Measurements from ENCODE around the gene NPEPL1. TPM values are rescaled to one million over a fixed set of nuclear protein-coding genes. Genes with fewer than 3 reads are reported as not detected.

NPEPL1 gene
- total RNA-seq, 4 donors from 2014 or later = 21.7 to 37.9 (median 29.7) TPM

DNA sequence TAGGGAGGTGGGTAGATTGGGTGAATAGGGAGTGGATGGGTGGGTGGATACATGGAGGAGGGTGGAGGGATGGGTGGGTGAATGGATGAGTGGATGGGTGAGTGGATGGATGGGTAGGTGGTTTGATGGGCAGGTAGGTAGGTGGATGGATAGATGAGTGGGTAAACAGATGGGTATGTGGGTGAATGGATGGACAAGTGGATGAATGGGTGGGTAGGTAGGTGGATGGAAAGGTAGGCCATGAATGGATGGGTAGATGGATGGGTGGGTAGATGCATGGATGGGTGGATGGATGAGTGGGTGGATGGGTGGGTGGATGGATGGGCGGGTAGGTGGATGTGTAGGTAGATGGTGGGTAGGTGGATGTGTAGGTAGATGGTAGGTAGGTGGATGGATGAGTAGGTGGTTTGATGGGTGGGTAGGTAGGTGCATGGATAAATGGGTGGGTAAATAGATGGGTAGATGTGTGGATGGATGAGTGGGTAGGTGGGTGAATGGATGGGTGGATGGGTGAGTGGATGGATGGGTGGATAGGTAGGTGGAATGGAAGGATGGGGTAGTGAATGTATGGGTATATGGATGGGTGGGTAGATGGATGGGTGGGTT lies 51.4 kb downstream of the NPEPL1 start:
- 90 to 94% methylated on average over 1 of the region's 1 CpG for WGBS, 2 donors

GRCh38 chr20:58744836-58745235 lies 52.2 kb downstream of the NPEPL1 start:
- intact Hi-C loops (cut with DNase I; ENCODE audit: low total_unique reads) = no loop called here
- DNase-seq (ENCODE audit: low spot score in 2 of 2) = peak in 1 of 2 donors; percentile 57
- WGBS, 2 donors = 83 to 85% methylated on average over 1 of the region's 1 CpG
- TF ChIP-seq POLR2A (IDR thresholded peaks at IDR 0.05) (no peak), CTCF (IDR thresholded peaks at IDR 0.05) (no peak)
- H3K4me3 ChIP-seq (ENCODE audit: low read depth, poor library complexity, severe bottlenecking) = no peak overlapping the region

More for the DNA sequence above, 51.4 kb downstream of the NPEPL1 start:
- TF ChIP-seq CTCF (IDR thresholded peaks at IDR 0.05) = no peak
- TF ChIP-seq POLR2A (IDR thresholded peaks at IDR 0.05) = no peak
- no peak overlapping the region for H3K4me3 ChIP-seq (ENCODE audit: low read depth, poor library complexity, severe bottlenecking)
- intact Hi-C loops (cut with DNase I; ENCODE audit: low total_unique reads) = no loop called here
- peak in 1 of 2 donors; percentile 20 for DNase-seq (ENCODE audit: low spot score in 2 of 2)

- 93 to 100% methylated on average over 1 of the region's 1 CpG for WGBS, 2 donors
- peak in 1 of 2 donors; percentile 57 for DNase-seq (ENCODE audit: low spot score in 2 of 2)
- H3K4me3 ChIP-seq (ENCODE audit: low read depth, poor library complexity, severe bottlenecking) = no peak overlapping the region
- intact Hi-C loops (cut with DNase I; ENCODE audit: low total_unique reads) = no loop called here
- TF ChIP-seq POLR2A (IDR thresholded peaks at IDR 0.05) = no peak
- no peak for TF ChIP-seq CTCF (IDR thresholded peaks at IDR 0.05)
Observed at GRCh38 chr20:58745391-58745790, 52.8 kb downstream of the NPEPL1 start.

- intact Hi-C loops (cut with DNase I; ENCODE audit: low total_unique reads) = no loop called here
- WGBS, 2 donors = 62 to 66% methylated on average over 11 of the region's 11 CpGs
- peak in 1 of 2 donors; percentile 43 for DNase-seq (ENCODE audit: low spot score in 2 of 2)
Observed at GRCh38 chr20:58746620-58747019, 54.0 kb downstream of the NPEPL1 start.

DNA sequence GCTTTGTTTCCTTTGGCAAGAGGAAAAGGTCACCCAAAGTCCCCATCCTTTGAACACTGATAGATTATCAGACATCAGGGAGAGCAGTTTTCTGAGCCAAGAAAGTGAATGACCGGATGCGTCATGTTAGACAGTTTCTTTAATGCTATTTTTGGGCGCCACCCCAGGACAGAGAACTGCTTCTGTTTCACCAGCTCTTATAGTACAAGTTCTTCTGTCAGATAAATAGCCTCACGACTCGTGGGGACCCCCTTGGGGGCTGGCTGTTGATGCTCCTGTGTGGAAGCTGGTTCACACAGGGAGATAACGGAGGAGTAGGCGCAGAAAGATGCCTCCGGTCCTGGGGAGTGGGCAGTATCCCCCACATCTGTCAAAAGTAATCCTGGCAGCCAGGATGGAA lies 54.6 kb downstream of the NPEPL1 start:
- no peak overlapping the region for H3K4me3 ChIP-seq (ENCODE audit: low read depth, poor library complexity, severe bottlenecking)
- intact Hi-C loops (cut with DNase I; ENCODE audit: low total_unique reads) = no loop called here
- peak in 1 of 2 donors; percentile 34 for DNase-seq (ENCODE audit: low spot score in 2 of 2)
- 70 to 83% methylated on average over 8 of the region's 8 CpGs for WGBS, 2 donors
- TF ChIP-seq CTCF (IDR thresholded peaks at IDR 0.05) = no peak
- TF ChIP-seq POLR2A (IDR thresholded peaks at IDR 0.05) = no peak

More at GRCh38 chr20:58746620-58747019, 54.0 kb downstream of the NPEPL1 start:
- no peak for TF ChIP-seq CTCF (IDR thresholded peaks at IDR 0.05)
- TF ChIP-seq POLR2A (IDR thresholded peaks at IDR 0.05) = no peak
- no peak overlapping the region for H3K4me3 ChIP-seq (ENCODE audit: low read depth, poor library complexity, severe bottlenecking)

DNA sequence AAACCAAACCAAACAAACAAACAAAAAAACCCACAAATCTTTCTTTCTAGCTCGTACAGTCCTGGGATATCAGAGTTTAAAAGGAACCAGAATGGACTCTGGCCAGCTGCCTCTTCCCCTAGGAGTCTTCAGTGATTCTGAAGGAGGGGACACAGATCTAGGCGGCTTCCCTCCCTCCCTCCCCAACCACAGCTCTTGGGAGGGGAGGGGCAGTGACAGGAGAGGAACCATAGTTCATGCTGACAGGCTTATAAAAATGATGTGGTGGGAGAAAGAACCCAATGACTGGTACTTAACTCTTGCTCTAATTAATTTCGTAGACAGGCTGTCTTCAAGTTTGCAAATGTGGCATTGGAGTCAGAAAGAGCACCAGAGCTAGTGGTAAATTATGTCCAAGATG lies 56.0 kb downstream of the NPEPL1 start:
- intact Hi-C loops (cut with DNase I; ENCODE audit: low total_unique reads) = no loop called here

More for the DNA sequence above, 56.0 kb downstream of the NPEPL1 start:
- no peak for TF ChIP-seq CTCF (IDR thresholded peaks at IDR 0.05)
- no peak overlapping the region for H3K4me3 ChIP-seq (ENCODE audit: low read depth, poor library complexity, severe bottlenecking)
- peak in 1 of 2 donors; percentile 31 for DNase-seq (ENCODE audit: low spot score in 2 of 2)
- 62% methylated on average over 3 of the region's 3 CpGs for WGBS, 2 donors
